HG02571 (cell line): Measurements from ENCODE around the gene ZCWPW1.

ENCODE experiments used
- ATAC-seq: cut with Tn5 transposase; IDR thresholded peaks from one replicate; pipeline ENCODE4 v1.9.1; 2021; ENCODE audit warnings: mild to moderate bottlenecking, moderate library complexity; ENCODE audit not compliant: unreplicated experiment

ZCWPW1 gene

GRCh38 chr7:100432621-100433275 is 4.2 kb upstream of the ZCWPW1 start:
- ATAC-seq = no peak

- ATAC-seq = no peak
These were observed 3.5 kb upstream of the ZCWPW1 start for GRCh38 chr7:100432053-100432452.

- no peak for ATAC-seq
These were observed 2.8 kb upstream of the ZCWPW1 start for GRCh38 chr7:100431286-100431735.

GRCh38 chr7:100430493-100431285 is 2.2 kb upstream of the ZCWPW1 start:
- no peak for ATAC-seq

GRCh38 chr7:100429637-100430492 is 1.4 kb upstream of the ZCWPW1 start, which contains the start of gene MEPCE:
Gene MEPCE (plus strand): TSS chr7:100429831. CDS start chr7:100430019, 188 bp downstream.
- peak; percentile 33 for ATAC-seq

GRCh38 chr7:100428967-100429636 is 599 bp upstream of the ZCWPW1 start:
- peak; percentile 49 for ATAC-seq

GRCh38 chr7:100427762-100428198 is 723 bp downstream of the ZCWPW1 start:
- no peak for ATAC-seq

GRCh38 chr7:100426516-100426915 is 2.0 kb downstream of the ZCWPW1 start:
- ATAC-seq = no peak

GRCh38 chr7:100425347-100425746 is 3.2 kb downstream of the ZCWPW1 start:
- no peak for ATAC-seq

GRCh38 chr7:100423315-100423714 is 5.2 kb downstream of the ZCWPW1 start:
- ATAC-seq = no peak

- ATAC-seq = no peak
These were observed 8.8 kb downstream of the ZCWPW1 start for GRCh38 chr7:100419660-100420226.

- ATAC-seq = no peak
These were observed 9.4 kb downstream of the ZCWPW1 start for GRCh38 chr7:100418930-100419659.

- ATAC-seq = no peak
These were observed 13.1 kb downstream of the ZCWPW1 start for GRCh38 chr7:100415448-100415847.

GRCh38 chr7:100413889-100414288 is 14.6 kb downstream of the ZCWPW1 start:
- no peak for ATAC-seq

- no peak for ATAC-seq
These were observed 15.2 kb downstream of the ZCWPW1 start for GRCh38 chr7:100413346-100413745.

GRCh38 chr7:100411101-100411500 is 17.4 kb downstream of the ZCWPW1 start:
- ATAC-seq = no peak

- ATAC-seq = no peak
These were observed 21.0 kb downstream of the ZCWPW1 start for GRCh38 chr7:100407285-100408180.

GRCh38 chr7:100406767-100407166 is 21.7 kb downstream of the ZCWPW1 start:
- no peak for ATAC-seq

- ATAC-seq = no peak
These were observed 26.3 kb downstream of the ZCWPW1 start for GRCh38 chr7:100402241-100402640.
